GM21423 (cell line): ENCODE measurements around the gene RBMS1.

Source experiments
- ATAC-seq: cut with Tn5 transposase; IDR thresholded peaks from one replicate; pipeline ENCODE4 v1.9.1; 2021; ENCODE audit warnings: mild to moderate bottlenecking, moderate library complexity; ENCODE audit not compliant: unreplicated experiment

Gene RBMS1

GRCh38 chr2:160310118-160310828 is 183.3 kb downstream of the RBMS1 start:
- no peak for ATAC-seq

- ATAC-seq = no peak
These were observed 184.0 kb downstream of the RBMS1 start for GRCh38 chr2:160309585-160309984.

GRCh38 chr2:160308915-160309314 is 184.7 kb downstream of the RBMS1 start:
- ATAC-seq = no peak

GRCh38 chr2:160308476-160308875 is 185.1 kb downstream of the RBMS1 start:
- no peak for ATAC-seq

DNA sequence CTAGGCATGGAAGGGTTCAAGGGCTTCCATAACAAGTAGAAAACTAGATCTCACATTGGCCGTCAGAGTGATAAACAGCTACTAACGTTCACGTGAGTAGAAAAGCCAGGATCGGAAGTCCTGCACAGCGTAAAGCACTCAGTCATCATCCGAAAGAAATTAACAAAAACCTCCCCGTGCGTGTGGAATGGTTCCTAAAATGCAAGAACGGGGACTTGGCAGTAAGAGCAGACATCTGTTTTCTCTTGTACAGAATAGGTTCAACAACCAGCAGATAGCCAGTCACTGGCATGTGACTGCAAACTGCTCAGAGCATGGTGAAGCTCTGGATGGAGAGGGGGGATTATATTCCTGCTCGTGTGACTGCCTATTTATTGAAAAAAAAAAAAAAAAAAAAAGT is 186.6 kb downstream of the RBMS1 start:
- no peak for ATAC-seq

DNA sequence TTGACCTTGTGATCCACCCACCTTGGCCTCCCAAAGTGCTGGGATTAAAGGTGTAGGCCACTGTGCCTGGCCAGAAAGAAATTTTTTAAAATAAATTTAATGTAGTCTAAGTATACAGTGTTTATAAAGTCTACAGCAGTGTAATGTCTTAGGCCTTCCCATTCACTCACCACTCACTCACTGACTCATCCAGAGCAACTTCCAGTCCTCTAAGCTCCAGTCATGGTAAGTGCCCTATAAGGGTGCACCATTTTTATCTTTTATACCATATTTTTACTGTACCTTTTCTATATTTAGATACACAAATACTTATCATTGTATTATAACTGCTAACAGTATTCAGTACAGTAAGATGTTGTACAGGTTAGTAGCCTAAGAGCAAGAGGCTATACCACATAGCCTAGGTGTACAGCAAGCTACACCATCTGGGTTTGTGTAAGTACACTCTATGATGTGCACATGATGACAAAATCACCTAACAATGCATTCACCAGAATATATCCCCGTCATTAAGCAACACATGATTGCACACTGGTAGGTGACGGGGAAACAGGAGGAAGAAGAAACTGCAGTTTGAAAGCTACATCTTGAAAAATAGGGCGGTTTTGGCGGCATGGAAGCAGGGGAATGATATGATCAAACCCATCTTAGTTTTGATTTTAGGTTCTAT is 188.4 kb downstream of the RBMS1 start:
- no peak for ATAC-seq

DNA sequence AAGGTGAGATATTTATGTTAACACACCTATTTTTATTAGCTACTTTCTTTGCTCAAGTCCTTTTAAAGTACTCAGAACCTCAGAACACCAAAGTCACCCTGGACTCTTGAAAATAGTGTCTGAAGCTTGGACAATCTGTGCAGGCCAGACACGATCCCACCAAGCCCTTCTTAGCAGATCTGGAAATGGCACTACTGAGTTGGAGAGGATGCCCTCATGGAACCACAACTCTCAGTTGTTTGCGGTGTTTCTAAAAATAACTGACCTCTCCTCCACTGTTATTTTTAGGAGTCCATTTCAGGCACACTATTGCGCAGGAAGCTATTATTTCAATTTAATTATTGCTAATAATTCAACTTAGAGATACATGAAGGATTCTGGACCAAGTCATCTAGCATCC is 190.1 kb downstream of the RBMS1 start:
- ATAC-seq = no peak

GRCh38 chr2:160303076-160303475 is 190.5 kb downstream of the RBMS1 start:
- no peak for ATAC-seq

GRCh38 chr2:160301420-160301819 is 192.2 kb downstream of the RBMS1 start:
- ATAC-seq = no peak

DNA sequence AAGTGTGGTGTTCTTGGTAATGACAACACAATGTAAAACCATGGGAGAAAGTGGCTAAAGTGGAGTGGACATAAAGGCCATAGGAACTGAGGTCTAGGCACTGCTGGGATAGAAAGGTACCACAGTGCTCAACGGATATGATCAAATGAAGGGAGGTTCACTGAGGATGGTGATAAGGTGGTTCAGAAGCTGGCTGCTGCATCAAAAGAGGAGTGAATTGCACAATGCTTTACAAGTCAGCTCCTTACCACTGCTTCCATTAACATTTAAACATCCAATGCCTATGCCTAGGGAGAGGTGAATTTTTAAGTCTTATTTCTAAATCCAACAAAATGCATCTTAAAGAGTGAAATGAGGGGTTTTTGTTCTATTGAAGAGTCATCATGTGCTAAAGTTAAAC is 193.4 kb downstream of the RBMS1 start:
- no peak for ATAC-seq

DNA sequence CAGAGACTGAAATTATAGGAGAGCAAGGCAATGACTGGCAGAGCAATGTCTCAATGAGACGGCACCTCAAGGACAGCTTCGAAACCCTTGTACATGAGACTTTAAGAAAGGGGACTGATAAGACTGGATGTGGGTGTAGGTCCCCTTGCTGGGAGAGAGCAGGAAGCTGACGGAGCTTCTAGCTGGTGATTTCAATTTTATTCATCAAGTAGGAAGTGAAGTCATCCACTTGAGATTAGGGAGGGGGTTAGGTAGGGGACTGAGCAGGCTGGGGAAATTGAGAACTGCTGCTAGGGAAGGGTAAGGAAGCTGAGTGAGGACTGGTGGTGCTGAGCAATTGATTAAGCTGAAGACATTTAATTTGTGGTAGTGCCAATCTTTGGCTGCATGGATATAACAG is 194.1 kb downstream of the RBMS1 start:
- ATAC-seq = no peak

- no peak for ATAC-seq
These were observed 194.6 kb downstream of the RBMS1 start for GRCh38 chr2:160298960-160299359.

DNA sequence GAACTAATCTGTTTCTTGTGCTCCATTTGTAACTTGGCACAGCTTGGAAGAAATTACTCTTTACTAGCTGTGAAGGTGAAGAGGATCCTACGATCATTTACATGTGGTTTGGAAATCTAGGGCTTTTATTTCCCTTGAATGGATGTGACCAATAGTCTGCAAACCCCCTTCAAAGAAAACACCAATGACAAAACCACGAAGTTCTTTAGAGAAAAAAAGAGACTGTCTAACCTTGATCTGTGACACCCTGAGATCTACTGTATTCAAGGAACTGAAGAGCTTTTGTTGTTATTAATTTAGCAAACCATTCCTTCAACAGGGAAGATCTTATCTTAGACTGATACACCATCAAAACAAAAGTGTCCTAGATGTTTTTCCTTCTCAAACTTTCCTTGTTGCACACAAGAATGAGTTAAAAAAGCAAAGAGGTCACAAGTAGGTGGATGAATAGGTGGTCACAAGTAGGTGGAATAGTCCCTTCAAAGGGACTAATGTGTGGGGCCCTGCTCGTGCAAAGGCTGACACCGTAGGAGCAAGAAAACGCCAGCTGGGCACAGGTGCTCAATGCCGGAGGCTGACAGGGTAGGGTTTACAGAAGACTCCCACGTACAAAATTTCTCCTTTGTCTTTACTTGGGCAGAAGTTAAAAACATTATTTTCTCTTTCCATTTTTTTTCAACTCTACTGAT is 197.9 kb downstream of the RBMS1 start:
- no peak for ATAC-seq

GRCh38 chr2:160294889-160295288 is 198.7 kb downstream of the RBMS1 start:
- ATAC-seq = no peak

- peak; percentile 74 for ATAC-seq
These were observed 199.2 kb downstream of the RBMS1 start for GRCh38 chr2:160294339-160294803.

GRCh38 chr2:160293391-160294091 is 200.1 kb downstream of the RBMS1 start:
- ATAC-seq = no peak

- no peak for ATAC-seq
These were observed 201.4 kb downstream of the RBMS1 start for GRCh38 chr2:160292225-160292624.

GRCh38 chr2:160291382-160291781 is 202.2 kb downstream of the RBMS1 start:
- no peak for ATAC-seq

DNA sequence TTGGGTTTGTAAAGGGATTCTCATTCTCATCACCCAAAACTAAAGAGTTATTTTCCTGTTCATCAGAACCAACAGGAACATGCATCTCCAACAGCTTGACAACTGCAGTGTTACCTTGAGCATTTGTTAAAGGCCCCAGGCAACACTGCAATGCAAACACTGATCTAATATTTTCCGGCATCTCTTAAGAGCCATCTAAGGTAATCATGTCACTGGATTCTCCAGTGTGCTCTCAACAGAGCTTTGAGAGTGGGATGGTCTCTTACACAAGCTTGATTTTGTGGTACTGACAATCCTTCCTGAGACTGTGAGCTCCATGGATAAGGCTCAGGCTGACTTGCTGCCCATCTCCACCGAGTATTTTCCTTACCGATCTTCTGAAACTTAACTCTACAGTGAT is 203.0 kb downstream of the RBMS1 start:
- ATAC-seq = no peak

- no peak for ATAC-seq
These were observed 203.8 kb downstream of the RBMS1 start for GRCh38 chr2:160289831-160290230.

DNA sequence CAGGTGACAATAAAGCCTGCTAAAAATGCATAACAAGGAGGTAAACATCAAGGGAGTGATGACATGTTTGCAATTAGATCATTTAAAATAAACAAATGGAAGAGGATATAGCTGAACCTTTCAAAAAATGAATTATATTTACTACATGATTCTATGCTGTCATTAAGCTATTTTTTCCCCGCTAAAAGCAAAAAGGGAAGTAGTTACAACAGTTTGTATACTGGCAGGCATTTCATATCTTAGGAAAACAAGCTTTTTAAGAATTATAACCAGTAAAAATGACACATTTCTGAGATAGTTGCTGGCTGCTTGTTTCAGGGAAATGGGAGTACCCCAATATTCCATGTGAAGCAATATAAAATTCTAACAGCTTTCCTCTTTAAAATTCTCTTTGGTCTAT is 204.5 kb downstream of the RBMS1 start:
- no peak for ATAC-seq
